Hepatocyte (in vitro differentiated cells): ENCODE data around the gene RIMBP2. TPM values are rescaled to one million over a fixed set of nuclear protein-coding genes. Genes with fewer than 3 reads are reported as not detected.

Source experiments
- DNase-seq: peaks from one replicate; pipeline ENCODE4 v3.0.0-alpha.2; 2016; ENCODE audit warnings: low spot score
- H2AFZ ChIP-seq: fragments of 200-600 bp; sonication (generic); 2 replicates; pipeline ENCODE4 v1.6.0; 2016; ENCODE audit warnings: antibody characterized with exemption, mild to moderate bottlenecking
- H3K27ac ChIP-seq: fragments of 200-600 bp; sonication (generic); 2 replicates; pipeline ENCODE4 v1.5.1; 2016; ENCODE audit warnings: mild to moderate bottlenecking
- H3K27me3 ChIP-seq: fragments of 200-600 bp; sonication (generic); 2 replicates; pipeline ENCODE4 v1.6.1; 2016
- H3K36me3 ChIP-seq: fragments of 200-600 bp; sonication (generic); replicated peaks from 2 replicates; pipeline ENCODE4 v1.5.1; 2016; ENCODE audit warnings: low read depth; ENCODE audit not compliant: insufficient read depth
- H3K4me1 ChIP-seq: fragments of 200-600 bp; sonication (generic); 2 replicates; pipeline ENCODE4 v1.5.1; 2016; ENCODE audit warnings: mild to moderate bottlenecking, moderate library complexity; ENCODE audit not compliant: insufficient read depth
- H3K4me2 ChIP-seq: fragments of 200-600 bp; sonication (generic); 2 replicates; pipeline ENCODE4 v1.6.0; 2016
- H3K4me3 ChIP-seq: fragments of 200-600 bp; sonication (generic); 2 replicates; pipeline ENCODE4 v1.5.1; 2016; ENCODE audit warnings: mild to moderate bottlenecking
- H3K79me2 ChIP-seq: fragments of 200-600 bp; sonication (generic); 2 replicates; pipeline ENCODE4 v1.6.0; 2017; ENCODE audit warnings: mild to moderate bottlenecking
- H3K9me2 ChIP-seq: fragments of 200-600 bp; sonication (generic); replicated peaks from 2 replicates; pipeline ENCODE4 v1.6.0; 2017; ENCODE audit warnings: mild to moderate bottlenecking; ENCODE audit not compliant: insufficient read depth
- H3K9me3 ChIP-seq: fragments of 200-600 bp; sonication (generic); 2 replicates; pipeline ENCODE4 v1.5.1; 2016; ENCODE audit warnings: low read depth, mild to moderate bottlenecking
- H4K20me1 ChIP-seq: fragments of 200-600 bp; sonication (generic); 2 replicates; pipeline ENCODE4 v1.6.0; 2016; ENCODE audit warnings: mild to moderate bottlenecking; ENCODE audit not compliant: insufficient read depth, poor library complexity, severe bottlenecking
- EZH2 ChIP-seq: fragments of 200-600 bp; sonication (generic); IDR thresholded peaks from 2 replicates; pipeline ENCODE4 v1.6.1; 2016; ENCODE audit warnings: antibody characterized with exemption, mild to moderate bottlenecking, borderline replicate concordance
- EZH2phosphoT487 ChIP-seq: fragments of 200-600 bp; sonication (generic); IDR thresholded peaks from one replicate; pipeline ENCODE4 v1.6.1; 2018; ENCODE audit warnings: antibody characterized with exemption, mild to moderate bottlenecking, low read depth, moderate library complexity; ENCODE audit not compliant: unreplicated experiment, severe bottlenecking
- WGBS: methylation state at CpG from one replicate; pipeline ENCODE4 v1.1.6; 2016; ENCODE audit warnings: low lambda C conversion rate; ENCODE audit errors: missing lambda C conversion rate; 5-methylcytosine and 5-hydroxymethylcytosine counted together
- polyA plus RNA-seq: library from polyadenylated mRNA; unstranded; fragments of >200 nt; fragmentation: Nextera tagmentation; extraction: Ambion mirVana; gene quantifications from 2 replicates; pipeline ENCODE4 v1.2.1, GENCODE V29; 2016
- total RNA-seq: library from RNA; depleted of rRNA; stranded (reverse); fragments of >200 nt; gene quantifications from 2 replicates; pipeline ENCODE4 v1.2.3, GENCODE V29; 2014
- TF ChIP-seq, protein P1 (sequence below): fragments of 200-600 bp; sonication (generic); IDR thresholded peaks from 2 replicates; pipeline ENCODE4 v1.5.1; 2016; ENCODE audit warnings: antibody characterized with exemption, mild to moderate bottlenecking; ENCODE audit not compliant: poor library complexity

RIMBP2 gene
- total and polyA plus RNA-seq, 2 experiments from 2014 or later, result 2.5 to 4.4 TPM

DNA sequence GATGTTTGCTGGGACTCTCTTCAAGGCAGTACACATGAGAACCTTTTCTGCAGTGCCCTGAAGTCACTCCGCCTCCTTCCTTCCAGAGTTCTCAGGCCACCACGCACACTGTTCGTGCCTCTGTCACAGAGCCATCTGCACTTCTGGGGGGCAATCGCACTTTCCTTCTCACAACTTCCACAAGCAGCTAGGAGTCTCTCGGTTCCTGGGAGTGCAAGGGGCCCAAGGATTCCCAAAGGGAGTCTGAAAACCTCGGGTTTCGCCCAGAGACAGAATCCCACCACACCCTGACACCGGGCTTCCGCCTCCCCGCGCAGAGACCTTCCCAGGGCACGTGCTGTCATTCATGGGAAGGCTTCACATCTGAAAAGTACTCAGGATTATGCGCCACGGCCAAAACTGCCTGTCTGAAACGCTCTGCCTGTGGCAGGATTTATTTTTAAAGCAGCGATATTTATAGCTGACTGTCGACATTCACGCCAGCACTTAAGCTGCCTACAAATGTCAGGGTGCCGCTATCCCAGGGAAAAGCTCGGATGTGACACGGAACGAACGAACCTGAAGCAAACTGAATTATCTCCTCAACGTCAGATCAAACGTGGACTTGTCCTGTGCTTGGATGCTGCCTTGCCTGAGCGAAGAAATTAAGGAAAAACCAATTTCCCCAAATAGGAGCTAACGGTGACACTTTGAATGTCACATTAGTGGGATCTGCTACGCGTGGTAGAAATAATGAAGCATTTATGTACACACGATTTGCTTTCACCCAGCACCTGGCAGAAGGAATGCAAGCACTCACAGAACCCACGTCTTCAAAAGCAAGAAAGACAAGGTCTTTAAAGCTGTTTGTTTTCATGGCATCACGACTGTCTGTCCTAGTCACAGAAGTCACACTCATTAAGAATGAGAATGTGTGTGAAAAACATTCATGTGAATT is 224.4 kb downstream of the RIMBP2 start:
- no peak overlapping the region for H3K4me3 ChIP-seq
- H3K27ac ChIP-seq, result no peak overlapping the region
- no peaks in the 10 kb centered on the region for H3K4me1 ChIP-seq
- H2AFZ ChIP-seq, result no peak overlapping the region
- no peaks in the 10 kb centered on the region for H3K79me2 ChIP-seq
- WGBS, result 82% methylated on average over 32 of the region's 32 CpGs
- H3K9me3 ChIP-seq, result no peaks in the 10 kb centered on the region
- TF ChIP-seq, protein P1, sequence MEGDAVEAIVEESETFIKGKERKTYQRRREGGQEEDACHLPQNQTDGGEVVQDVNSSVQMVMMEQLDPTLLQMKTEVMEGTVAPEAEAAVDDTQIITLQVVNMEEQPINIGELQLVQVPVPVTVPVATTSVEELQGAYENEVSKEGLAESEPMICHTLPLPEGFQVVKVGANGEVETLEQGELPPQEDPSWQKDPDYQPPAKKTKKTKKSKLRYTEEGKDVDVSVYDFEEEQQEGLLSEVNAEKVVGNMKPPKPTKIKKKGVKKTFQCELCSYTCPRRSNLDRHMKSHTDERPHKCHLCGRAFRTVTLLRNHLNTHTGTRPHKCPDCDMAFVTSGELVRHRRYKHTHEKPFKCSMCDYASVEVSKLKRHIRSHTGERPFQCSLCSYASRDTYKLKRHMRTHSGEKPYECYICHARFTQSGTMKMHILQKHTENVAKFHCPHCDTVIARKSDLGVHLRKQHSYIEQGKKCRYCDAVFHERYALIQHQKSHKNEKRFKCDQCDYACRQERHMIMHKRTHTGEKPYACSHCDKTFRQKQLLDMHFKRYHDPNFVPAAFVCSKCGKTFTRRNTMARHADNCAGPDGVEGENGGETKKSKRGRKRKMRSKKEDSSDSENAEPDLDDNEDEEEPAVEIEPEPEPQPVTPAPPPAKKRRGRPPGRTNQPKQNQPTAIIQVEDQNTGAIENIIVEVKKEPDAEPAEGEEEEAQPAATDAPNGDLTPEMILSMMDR, result no peak
- TF ChIP-seq EZH2 (no peak), EZH2phosphoT487 (no peak)
- DNase-seq, result no peak
- no peaks in the 10 kb centered on the region for H3K27me3 ChIP-seq
- no peaks in the 10 kb centered on the region for H3K9me2 ChIP-seq
- no peak overlapping the region for H3K4me2 ChIP-seq
- H4K20me1 ChIP-seq, result no peaks in the 10 kb centered on the region
- no peaks in the 10 kb centered on the region for H3K36me3 ChIP-seq

DNA sequence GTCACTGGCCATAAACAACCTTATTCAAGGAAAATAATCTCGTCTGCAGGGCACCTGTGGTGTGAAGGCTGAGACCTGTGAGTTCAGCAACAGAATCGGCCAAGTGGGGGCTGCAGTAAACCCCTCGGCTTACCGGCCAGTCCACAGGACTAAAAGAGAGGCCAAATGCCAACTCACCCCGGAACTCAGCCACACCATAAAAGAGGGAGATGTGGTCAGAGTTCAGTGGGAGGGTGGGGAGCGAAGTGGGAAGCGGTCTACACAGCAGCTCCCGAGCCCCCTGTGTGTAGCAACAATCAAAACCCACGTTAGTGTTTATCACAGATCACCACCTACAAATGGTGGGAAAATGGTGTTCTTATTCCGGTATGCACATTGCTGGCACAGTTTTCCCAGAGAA is 225.4 kb downstream of the RIMBP2 start:
- no peaks in the 10 kb centered on the region for H3K4me1 ChIP-seq
- H3K36me3 ChIP-seq, result no peaks in the 10 kb centered on the region
- H3K27me3 ChIP-seq, result no peaks in the 10 kb centered on the region
- TF ChIP-seq, protein P1, result no peak
- no peak for TF ChIP-seq EZH2phosphoT487
- no peak for TF ChIP-seq EZH2
- H3K9me3 ChIP-seq, result no peaks in the 10 kb centered on the region
- no peak overlapping the region for H3K4me2 ChIP-seq
- H3K27ac ChIP-seq, result no peak overlapping the region
- DNase-seq, result no peak
- WGBS, result 73% methylated on average over 10 of the region's 10 CpGs
- H3K9me2 ChIP-seq, result no peaks in the 10 kb centered on the region
- no peak overlapping the region for H2AFZ ChIP-seq
- H3K4me3 ChIP-seq, result no peak overlapping the region
- no peaks in the 10 kb centered on the region for H3K79me2 ChIP-seq
- no peaks in the 10 kb centered on the region for H4K20me1 ChIP-seq

DNA sequence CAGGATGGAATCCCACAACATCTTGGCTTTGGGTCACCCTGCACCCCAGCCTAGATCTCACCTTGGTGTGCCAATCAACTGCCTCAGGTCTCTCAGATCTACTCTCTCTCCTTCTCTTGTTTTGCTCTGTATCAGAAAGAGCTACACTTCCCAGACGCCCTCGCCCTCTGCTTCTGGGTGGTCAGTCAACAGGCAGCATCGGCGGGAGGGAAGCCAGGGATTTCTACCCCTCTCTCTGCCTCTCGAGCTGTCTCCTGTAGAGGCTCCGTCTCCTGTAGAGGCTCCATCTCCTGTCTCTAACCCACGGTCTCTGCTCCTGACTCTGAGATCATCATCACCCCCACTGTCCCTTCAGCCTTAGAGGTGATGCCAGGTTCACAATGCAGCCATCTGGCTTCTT is 226.8 kb downstream of the RIMBP2 start:
- Histone ChIP-seq H3K4me3 (no peak overlapping the region), H3K9me2 (no peaks in the 10 kb centered on the region), H3K36me3 (no peaks in the 10 kb centered on the region), H2AFZ (no peak overlapping the region), H3K4me2 (no peak overlapping the region), H4K20me1 (no peaks in the 10 kb centered on the region), H3K4me1 (no peaks in the 10 kb centered on the region), H3K27ac (no peak overlapping the region), H3K27me3 (no peaks in the 10 kb centered on the region), H3K9me3 (no peaks in the 10 kb centered on the region), H3K79me2 (no peaks in the 10 kb centered on the region)
- 92% methylated on average over 7 of the region's 7 CpGs for WGBS
- TF ChIP-seq EZH2 (no peak), EZH2phosphoT487 (no peak)
- TF ChIP-seq, protein P1, result no peak
- no peak for DNase-seq
